Measurements from ENCODE around the gene CIB2. TPM values are rescaled to one million over a fixed set of nuclear protein-coding genes. Genes with fewer than 3 reads are reported as not detected.

Gene CIB2
- total RNA-seq, 1 experiment from 2014 or later = 5.8 TPM

GRCh38 chr15:78084449-78084750 is 46.8 kb downstream of the CIB2 start:
- H3K4me2 ChIP-seq = no peak overlapping the region
- TF ChIP-seq CTCF (conservative IDR thresholded peaks at IDR 0.05) (no peak), EZH2 (IDR thresholded peaks at IDR 0.05; ENCODE audit: low read depth) (no peak)
- no TSS peak for BruUV-seq (replicated peaks)
- no peaks in the 10 kb centered on the region for H3K79me2 ChIP-seq (ENCODE audit: low read depth)
- H3K9me2 ChIP-seq (ENCODE audit: insufficient read depth) = no peaks in the 10 kb centered on the region
- CTCF ChIA-PET = no interaction called here
- DNase-seq = no peak
- no peaks in the 10 kb centered on the region for H3F3A ChIP-seq (ENCODE audit: insufficient read depth, low read depth)
- no peak overlapping the region for H2AFZ ChIP-seq
- no peak overlapping the region for H3K4me3 ChIP-seq
- H3K9me3 ChIP-seq (ENCODE audit: insufficient read depth, low read depth) = no peaks in the 10 kb centered on the region
- no peaks in the 10 kb centered on the region for H4K20me1 ChIP-seq (ENCODE audit: insufficient read depth)
- peaks cover 12% of the 10 kb centered on the region; the same call in 1 of the 2 replicates for H3K4me1 ChIP-seq (replicated peaks; ENCODE audit: insufficient read depth)
- H3K27ac ChIP-seq = no peak overlapping the region
- intact Hi-C loops (cut with micrococcal nuclease; ENCODE audit: unreplicated experiment) = no loop called here
- H3K36me3 ChIP-seq (ENCODE audit: low read depth) = no peaks in the 10 kb centered on the region
- H3K27me3 ChIP-seq (ENCODE audit: insufficient read depth, low read depth) = no peaks in the 10 kb centered on the region
- POLR2A ChIA-PET (ENCODE audit: unreplicated experiment) = no interaction called here

- no TSS peak for BruUV-seq (replicated peaks)
- TF ChIP-seq CTCF (conservative IDR thresholded peaks at IDR 0.05) = no peak
- CTCF ChIA-PET = no interaction called here
These were observed 47.4 kb downstream of the CIB2 start for GRCh38 chr15:78083687-78084448.

GRCh38 chr15:78083186-78083585 is 48.1 kb downstream of the CIB2 start:
- DNase-seq = no peak
- Histone ChIP-seq H3K9me3 (ENCODE audit: insufficient read depth, low read depth) (no peaks in the 10 kb centered on the region), H4K20me1 (ENCODE audit: insufficient read depth) (no peaks in the 10 kb centered on the region), H3K9me2 (ENCODE audit: insufficient read depth) (no peaks in the 10 kb centered on the region), H2AFZ (no peak overlapping the region), H3K4me1 (replicated peaks; ENCODE audit: insufficient read depth) (peaks cover 8% of the 10 kb centered on the region; the same call in 1 of the 2 replicates), H3K4me3 (no peak overlapping the region), H3K79me2 (ENCODE audit: low read depth) (no peaks in the 10 kb centered on the region), H3K36me3 (ENCODE audit: low read depth) (no peaks in the 10 kb centered on the region), H3K27me3 (ENCODE audit: insufficient read depth, low read depth) (no peaks in the 10 kb centered on the region), H3F3A (ENCODE audit: insufficient read depth, low read depth) (no peaks in the 10 kb centered on the region), H3K27ac (no peak overlapping the region), H3K4me2 (no peak overlapping the region)
- intact Hi-C loops (cut with micrococcal nuclease; ENCODE audit: unreplicated experiment) = no loop called here
- no TSS peak for BruUV-seq (replicated peaks)
- POLR2A ChIA-PET (ENCODE audit: unreplicated experiment) = no interaction called here
- TF ChIP-seq EZH2 (IDR thresholded peaks at IDR 0.05; ENCODE audit: low read depth) (no peak), CTCF (conservative IDR thresholded peaks at IDR 0.05) (no peak)
- CTCF ChIA-PET = no interaction called here

More at GRCh38 chr15:78083687-78084448, 47.4 kb downstream of the CIB2 start:
- intact Hi-C loops (cut with micrococcal nuclease; ENCODE audit: unreplicated experiment) = no loop called here
- DNase-seq = no peak
- H3K27ac ChIP-seq = no peak overlapping the region
- no peak overlapping the region for H3K4me2 ChIP-seq
- POLR2A ChIA-PET (ENCODE audit: unreplicated experiment) = no interaction called here
- no peak overlapping the region for H2AFZ ChIP-seq
- no peak overlapping the region for H3K4me3 ChIP-seq
- no peaks in the 10 kb centered on the region for H3K27me3 ChIP-seq (ENCODE audit: insufficient read depth, low read depth)
- H3K4me1 ChIP-seq (replicated peaks; ENCODE audit: insufficient read depth) = peaks cover 11% of the 10 kb centered on the region; the same call in 1 of the 2 replicates
- H3K36me3 ChIP-seq (ENCODE audit: low read depth) = no peaks in the 10 kb centered on the region
- H3K79me2 ChIP-seq (ENCODE audit: low read depth) = no peaks in the 10 kb centered on the region
- no peaks in the 10 kb centered on the region for H3K9me2 ChIP-seq (ENCODE audit: insufficient read depth)
- no peaks in the 10 kb centered on the region for H4K20me1 ChIP-seq (ENCODE audit: insufficient read depth)
- H3K9me3 ChIP-seq (ENCODE audit: insufficient read depth, low read depth) = no peaks in the 10 kb centered on the region
- H3F3A ChIP-seq (ENCODE audit: insufficient read depth, low read depth) = no peaks in the 10 kb centered on the region

Measured in PC-9 (cell line).